Measurements from ENCODE around the gene SEC24D.

GRCh38 chr4:118762155-118762554 is 73.8 kb downstream of the SEC24D start:
- no peak for TF ChIP-seq CTCF (conservative IDR thresholded peaks at IDR 0.05; ENCODE audit: low read depth in 2 of 2)
- no peak for TF ChIP-seq CREB1 (CRISPR knock-in tag; IDR thresholded peaks at IDR 0.05; ENCODE audit: low read depth)
- no peak for TF ChIP-seq POLR2AphosphoS5 (IDR thresholded peaks at IDR 0.05; ENCODE audit: low read depth)
- no peak for TF ChIP-seq EZH2 (IDR thresholded peaks at IDR 0.05; ENCODE audit: low read depth, unreplicated experiment)
- no peak for TF ChIP-seq EZH2phosphoT487 (IDR thresholded peaks at IDR 0.05; ENCODE audit: unreplicated experiment)
- no peak for TF ChIP-seq ZNF331 (CRISPR knock-in tag; IDR thresholded peaks at IDR 0.05; ENCODE audit: low read depth)
- TF ChIP-seq NANOG (IDR thresholded peaks at IDR 0.05; ENCODE audit: borderline replicate concordance), result no peak
- TF ChIP-seq REST (IDR thresholded peaks at IDR 0.05; ENCODE audit: unreplicated experiment), result no peak
- TF ChIP-seq, protein P1, sequence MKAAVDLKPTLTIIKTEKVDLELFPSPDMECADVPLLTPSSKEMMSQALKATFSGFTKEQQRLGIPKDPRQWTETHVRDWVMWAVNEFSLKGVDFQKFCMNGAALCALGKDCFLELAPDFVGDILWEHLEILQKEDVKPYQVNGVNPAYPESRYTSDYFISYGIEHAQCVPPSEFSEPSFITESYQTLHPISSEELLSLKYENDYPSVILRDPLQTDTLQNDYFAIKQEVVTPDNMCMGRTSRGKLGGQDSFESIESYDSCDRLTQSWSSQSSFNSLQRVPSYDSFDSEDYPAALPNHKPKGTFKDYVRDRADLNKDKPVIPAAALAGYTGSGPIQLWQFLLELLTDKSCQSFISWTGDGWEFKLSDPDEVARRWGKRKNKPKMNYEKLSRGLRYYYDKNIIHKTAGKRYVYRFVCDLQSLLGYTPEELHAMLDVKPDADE (IDR thresholded peaks at IDR 0.05), result no peak
- TF ChIP-seq STAT1 (IDR thresholded peaks at IDR 0.05; ENCODE audit: unreplicated experiment), result no peak
- no peak for TF ChIP-seq JUNB (IDR thresholded peaks at IDR 0.05; ENCODE audit: unreplicated experiment)
